Activated T-helper 2 cell treated with anti-CD3 and anti-CD28 coated beads, Interferon-gamma antibody, Interleukin-2, Interleukin-4, amounts not matched to agents 10 μg/mL and 5 μg/mL and 100 μg/mL, durations not matched to agents 14 hours and 24 hours and 36 hours (primary cell): ENCODE measurements around the gene SUN3. TPM values are rescaled to one million over a fixed set of nuclear protein-coding genes. Genes with fewer than 3 reads are reported as not detected.
A peak's percentile ranks its signal among the peaks of the same experiment; 100 is the strongest.

Source experiments
- DNase-seq: peaks from one replicate; pipeline ENCODE4 v3.0.0; 2021; ENCODE audit warnings: low spot score
- H3K27ac Mint-ChIP-seq: one replicate; pipeline ENCODE4 v1.8.0; 2021; ENCODE audit warnings: mixed read lengths
- H3K27me3 Mint-ChIP-seq: one replicate; pipeline ENCODE4 v1.8.0; 2021; ENCODE audit warnings: low read depth, mixed read lengths
- H3K36me3 Mint-ChIP-seq: one replicate; pipeline ENCODE4 v1.8.0; 2021; ENCODE audit warnings: low read depth, mixed read lengths
- H3K4me1 Mint-ChIP-seq: one replicate; pipeline ENCODE4 v1.8.0; 2021; ENCODE audit warnings: low read depth, mixed read lengths
- H3K4me3 Mint-ChIP-seq: one replicate; pipeline ENCODE4 v1.8.0; 2021; ENCODE audit warnings: low read depth, mild to moderate bottlenecking, moderate library complexity, mixed read lengths
- H3K9me3 Mint-ChIP-seq: one replicate; pipeline ENCODE4 v1.8.0; 2021; ENCODE audit warnings: mixed read lengths
- intact Hi-C: fragments of 100-400 bp; cut with micrococcal nuclease; formaldehyde crosslinking; loops from one replicate; pipeline ENCODE4 v1.15.1; 2023
- total RNA-seq: library from RNA; stranded (reverse); gene quantifications from 2 replicates; pipeline ENCODE4 v1.2.3, GENCODE V29; 2022

Gene SUN3
- not detected in 2 replicates for total RNA-seq

- intact Hi-C loops, result no loop called here
- no peaks in the 10 kb centered on the region for H3K36me3 Mint-ChIP-seq
- peaks cover 53% of the 10 kb centered on the region for H3K27me3 Mint-ChIP-seq
Measured at GRCh38 chr7:48028938-48029337, at the start of gene SUN3. Gene SUN3 (minus strand): TSS chr7:48029107. CDS start chr7:48028938, 169 bp downstream.

GRCh38 chr7:48078470-48078869 lies 49.6 kb upstream of the SUN3 start:
- Mint-ChIP-seq H3K36me3 (no peaks in the 10 kb centered on the region), H3K4me1 (peaks cover 33% of the 10 kb centered on the region), H3K27ac (no peak overlapping the region), H3K4me3 (no peak overlapping the region), H3K27me3 (no peaks in the 10 kb centered on the region), H3K9me3 (no peaks in the 10 kb centered on the region)
- DNase-seq, result no peak
- intact Hi-C loops, result no loop called here

More at GRCh38 chr7:48028938-48029337, at the start of gene SUN3:
- no peaks in the 10 kb centered on the region for H3K4me1 Mint-ChIP-seq
- H3K27ac Mint-ChIP-seq, result no peak within 1 kb of the TSS
- H3K4me3 Mint-ChIP-seq, result no peak within 1 kb of the TSS
- DNase-seq, result no peak
- peaks cover 4% of the 10 kb centered on the region for H3K9me3 Mint-ChIP-seq

- no peak overlapping the region for H3K27ac Mint-ChIP-seq
- no peaks in the 10 kb centered on the region for H3K36me3 Mint-ChIP-seq
- no peak for DNase-seq
- intact Hi-C loops, result no loop called here
- H3K4me3 Mint-ChIP-seq, result no peak overlapping the region
- H3K9me3 Mint-ChIP-seq, result peaks cover 4% of the 10 kb centered on the region
- H3K4me1 Mint-ChIP-seq, result peaks cover 26% of the 10 kb centered on the region
- no peaks in the 10 kb centered on the region for H3K27me3 Mint-ChIP-seq
Measured at GRCh38 chr7:48077423-48077822, 48.5 kb upstream of the SUN3 start.

GRCh38 chr7:48074204-48074654 lies 45.3 kb upstream of the SUN3 start:
- peak overlapping the region; percentile 18 for H3K27ac Mint-ChIP-seq

GRCh38 chr7:48067475-48067874 lies 38.6 kb upstream of the SUN3 start:
- peaks cover 24% of the 10 kb centered on the region for H3K9me3 Mint-ChIP-seq
- H3K27ac Mint-ChIP-seq, result no peak overlapping the region
- DNase-seq, result no peak
- peaks cover 3% of the 10 kb centered on the region for H3K4me1 Mint-ChIP-seq
- peaks cover 5% of the 10 kb centered on the region for H3K36me3 Mint-ChIP-seq
- peaks cover 10% of the 10 kb centered on the region for H3K27me3 Mint-ChIP-seq
- no peak overlapping the region for H3K4me3 Mint-ChIP-seq
- intact Hi-C loops, result no loop called here

More at GRCh38 chr7:48074204-48074654, 45.3 kb upstream of the SUN3 start:
- H3K36me3 Mint-ChIP-seq, result peaks cover 3% of the 10 kb centered on the region
- peaks cover 12% of the 10 kb centered on the region for H3K9me3 Mint-ChIP-seq
- no peaks in the 10 kb centered on the region for H3K27me3 Mint-ChIP-seq
- peaks cover 20% of the 10 kb centered on the region for H3K4me1 Mint-ChIP-seq
- intact Hi-C loops, result loop anchor here (2.0 kb wide), 1 partner anchor 15 kb away; the partner anchor contains the start of gene UPP1
- no peak overlapping the region for H3K4me3 Mint-ChIP-seq
- no peak for DNase-seq

- H3K27me3 Mint-ChIP-seq, result peaks cover 16% of the 10 kb centered on the region
- peaks cover 3% of the 10 kb centered on the region for H3K4me1 Mint-ChIP-seq
- H3K4me3 Mint-ChIP-seq, result no peak overlapping the region
- H3K27ac Mint-ChIP-seq, result no peak overlapping the region
- peaks cover 2% of the 10 kb centered on the region for H3K36me3 Mint-ChIP-seq
- peaks cover 16% of the 10 kb centered on the region for H3K9me3 Mint-ChIP-seq
- intact Hi-C loops, result no loop called here
- no peak for DNase-seq
Measured at GRCh38 chr7:48063985-48064384, 35.1 kb upstream of the SUN3 start.

GRCh38 chr7:48059706-48060105 lies 30.8 kb upstream of the SUN3 start:
- H3K27me3 Mint-ChIP-seq, result peaks cover 16% of the 10 kb centered on the region
- no peak for DNase-seq
- no peak overlapping the region for H3K4me3 Mint-ChIP-seq
- H3K9me3 Mint-ChIP-seq, result peaks cover 25% of the 10 kb centered on the region
- intact Hi-C loops, result no loop called here
- H3K36me3 Mint-ChIP-seq, result peaks cover 2% of the 10 kb centered on the region
- H3K4me1 Mint-ChIP-seq, result no peaks in the 10 kb centered on the region
- no peak overlapping the region for H3K27ac Mint-ChIP-seq

- intact Hi-C loops, result no loop called here
- peaks cover 20% of the 10 kb centered on the region for H3K9me3 Mint-ChIP-seq
Measured at GRCh38 chr7:48058990-48059389, 30.1 kb upstream of the SUN3 start.

GRCh38 chr7:48053736-48054135 lies 24.8 kb upstream of the SUN3 start:
- H3K9me3 Mint-ChIP-seq, result peaks cover 9% of the 10 kb centered on the region
- intact Hi-C loops, result loop anchor here (1.0 to 2.0 kb wide), 2 partner anchors 19 to 32 kb away; partner anchors contain the start of gene C7orf57
- H3K36me3 Mint-ChIP-seq, result no peaks in the 10 kb centered on the region
- H3K27ac Mint-ChIP-seq, result no peak overlapping the region
- no peak overlapping the region for H3K4me3 Mint-ChIP-seq
- peaks cover 11% of the 10 kb centered on the region for H3K4me1 Mint-ChIP-seq
- no peak for DNase-seq
- H3K27me3 Mint-ChIP-seq, result peaks cover 2% of the 10 kb centered on the region

More at GRCh38 chr7:48058990-48059389, 30.1 kb upstream of the SUN3 start:
- Mint-ChIP-seq H3K36me3 (no peaks in the 10 kb centered on the region), H3K4me3 (no peak overlapping the region), H3K27me3 (peaks cover 16% of the 10 kb centered on the region), H3K4me1 (no peaks in the 10 kb centered on the region), H3K27ac (no peak overlapping the region)
- DNase-seq, result no peak

GRCh38 chr7:48052748-48053147 lies 23.8 kb upstream of the SUN3 start:
- Mint-ChIP-seq H3K4me3 (no peak overlapping the region), H3K36me3 (no peaks in the 10 kb centered on the region), H3K4me1 (peaks cover 11% of the 10 kb centered on the region), H3K27me3 (peaks cover 2% of the 10 kb centered on the region), H3K27ac (no peak overlapping the region), H3K9me3 (peaks cover 9% of the 10 kb centered on the region)
- intact Hi-C loops, result loop anchor here (1.0 to 2.0 kb wide), 2 partner anchors 18 to 33 kb away; partner anchors contain the start of gene C7orf57
- DNase-seq, result no peak

- no peaks in the 10 kb centered on the region for H3K9me3 Mint-ChIP-seq
- intact Hi-C loops, result no loop called here
Measured at GRCh38 chr7:48049850-48050249, 20.9 kb upstream of the SUN3 start.

GRCh38 chr7:48048113-48048512 lies 19.2 kb upstream of the SUN3 start:
- peaks cover 13% of the 10 kb centered on the region for H3K4me1 Mint-ChIP-seq
- H3K9me3 Mint-ChIP-seq, result no peaks in the 10 kb centered on the region
- no peaks in the 10 kb centered on the region for H3K36me3 Mint-ChIP-seq
- H3K27ac Mint-ChIP-seq, result no peak overlapping the region
- DNase-seq, result no peak
- intact Hi-C loops, result no loop called here
- H3K27me3 Mint-ChIP-seq, result peaks cover 1% of the 10 kb centered on the region
- H3K4me3 Mint-ChIP-seq, result no peak overlapping the region

More at GRCh38 chr7:48049850-48050249, 20.9 kb upstream of the SUN3 start:
- no peak overlapping the region for H3K4me3 Mint-ChIP-seq
- H3K36me3 Mint-ChIP-seq, result no peaks in the 10 kb centered on the region
- DNase-seq, result no peak
- no peak overlapping the region for H3K27ac Mint-ChIP-seq
- peaks cover 14% of the 10 kb centered on the region for H3K4me1 Mint-ChIP-seq
- peaks cover 1% of the 10 kb centered on the region for H3K27me3 Mint-ChIP-seq

- Mint-ChIP-seq H3K27ac (no peak overlapping the region), H3K4me3 (no peak overlapping the region), H3K4me1 (peaks cover 19% of the 10 kb centered on the region), H3K9me3 (no peaks in the 10 kb centered on the region), H3K27me3 (peaks cover 1% of the 10 kb centered on the region), H3K36me3 (no peaks in the 10 kb centered on the region)
- no peak for DNase-seq
- intact Hi-C loops, result no loop called here
Measured at GRCh38 chr7:48046458-48046857, 17.6 kb upstream of the SUN3 start.
